ENCODE results near the gene PPDPF.

- TF ChIP-seq CTCF (IDR thresholded peaks at IDR 0.05; ENCODE audit: extremely low read depth in 1 of 2, insufficient read depth in 1 of 2, low read depth in 1 of 2, low read length in 2 of 2) = no peak
- no peak for TF ChIP-seq POLR2A (IDR thresholded peaks at IDR 0.05; ENCODE audit: low read depth, low read length)
- TF ChIP-seq POLR2AphosphoS5 (IDR thresholded peaks at IDR 0.05; ENCODE audit: insufficient read depth, low read depth, low read length) = no peak
- no peak for TF ChIP-seq EZH2 (IDR thresholded peaks at IDR 0.05; ENCODE audit: borderline replicate concordance, low read depth, low read length, severe bottlenecking)
Observed at GRCh38 chr20:63568986-63569949, 48.7 kb downstream of the PPDPF start.
